GM12878 (cell line): ENCODE measurements around the gene RDH16. TPM values are rescaled to one million over a fixed set of nuclear protein-coding genes. Genes with fewer than 3 reads are reported as not detected.

ENCODE experiments used
- ATAC-seq: fragments of 200-7000 bp; cut with Tn5 transposase; 3 replicates; pipeline ENCODE4 v1.9.1; 2020; ENCODE audit warnings: mild to moderate bottlenecking, moderate library complexity
- BruUV-seq: library from RNA; stranded (reverse); fragments of 400-500 nt; replicated peaks from 2 replicates; lab custom pipeline; 2021; lab: Mats Ljungman, UMichigan
- CTCF ChIA-PET: fragments of 300-600 bp; sonication (Branson Sonifier 250); formaldehyde crosslinking; extraction: SDS; loops from one replicate; lab custom pipeline; 2021; ENCODE audit warnings: inconsistent platforms; lab: Yijun Ruan, JAX
- POLR2A ChIA-PET: fragments of 350-600 bp; formaldehyde crosslinking; extraction: SDS; loops from one replicate; lab custom pipeline; 2021; ENCODE audit warnings: inconsistent platforms; lab: Charles Lee
- RAD21 ChIA-PET: fragments of 300-600 bp; sonication (Branson Sonifier 250); formaldehyde crosslinking; loops from one replicate; lab custom pipeline; 2023; ENCODE audit warnings: antibody characterized with exemption; ENCODE audit not compliant: unreplicated experiment; lab: Charles Lee
- SMC1A ChIA-PET: fragments of 300-600 bp; sonication (Branson Sonifier 250); formaldehyde crosslinking; loops from one replicate; lab custom pipeline; 2023; ENCODE audit not compliant: unreplicated experiment, uncharacterized antibody; lab: Charles Lee
- DNase-seq: peaks from one replicate; pipeline ENCODE4 v3.0.0-alpha.2; 2011; ENCODE audit warnings: low read depth, low spot score
- FAIRE-seq: peaks from 3 replicates; lab custom pipeline; 2011; peaks lifted over from hg19 to GRCh38; lab: Jason Lieb, UNC
- H2AFZ ChIP-seq: 2 replicates; pipeline ENCODE4 v1.6.0; 2011; ENCODE audit warnings: low read depth, low read length, control low read depth; ENCODE audit not compliant: control insufficient read depth
- H3K27ac ChIP-seq: 2 replicates; pipeline ENCODE4 v1.5.1; 2011; ENCODE audit warnings: control low read depth; ENCODE audit not compliant: control insufficient read depth, insufficient read depth
- H3K27me3 ChIP-seq, 2 experiments: replicated peaks in 1 of 2; 2 replicates each; pipeline versions ENCODE4 v1.6.0 to v1.6.1; 2011; ENCODE audit warnings: low read length in 1 of 2; ENCODE audit not compliant: control insufficient read depth in 2 of 2, insufficient read depth in 2 of 2
- H3K36me3 ChIP-seq, 2 experiments: 2 replicates each; pipeline ENCODE4 v1.5.1; 2011; ENCODE audit warnings: low read length in 1 of 2; ENCODE audit not compliant: control insufficient read depth in 2 of 2, insufficient read depth in 2 of 2
- H3K4me1 ChIP-seq: 2 replicates; pipeline ENCODE4 v1.6.1; 2011; ENCODE audit warnings: mild to moderate bottlenecking, low read length, moderate library complexity, mixed read lengths; ENCODE audit not compliant: control insufficient read depth, insufficient read depth
- H3K4me2 ChIP-seq: 2 replicates; pipeline ENCODE4 v1.6.0; 2011; ENCODE audit warnings: control low read depth; ENCODE audit not compliant: control insufficient read depth, insufficient read depth
- H3K4me3 ChIP-seq: fragments of 200-600 bp; sonication (generic); 2 replicates; pipeline ENCODE4 v1.5.1; 2016
- H3K79me2 ChIP-seq: 2 replicates; pipeline ENCODE4 v1.6.0; 2011; ENCODE audit warnings: low read length; ENCODE audit not compliant: control insufficient read depth, insufficient read depth
- H3K9ac ChIP-seq: 2 replicates; pipeline ENCODE4 v1.8.0; 2011; ENCODE audit warnings: low read length, control low read depth, mixed read lengths; ENCODE audit not compliant: control insufficient read depth, insufficient read depth
- H3K9me3 ChIP-seq: replicated peaks from 3 replicates; pipeline ENCODE4 v1.5.1; 2011; ENCODE audit warnings: mild to moderate bottlenecking, low read length; ENCODE audit not compliant: control insufficient read depth, insufficient read depth
- H4K20me1 ChIP-seq: 2 replicates; pipeline ENCODE4 v1.6.0; 2011; ENCODE audit not compliant: control insufficient read depth, insufficient read depth
- CBX3 ChIP-seq: fragments of 200-600 bp; sonication (generic); IDR thresholded peaks from 2 replicates; pipeline ENCODE4 v1.6.1; 2016; ENCODE audit warnings: low read depth, borderline replicate concordance
- ESRRA ChIP-seq: IDR thresholded peaks from 2 replicates; pipeline ENCODE4 v1.6.1; 2012; ENCODE audit warnings: mild to moderate bottlenecking, low read length, improper control_type of control experiment
- ETV6 ChIP-seq, 2 experiments: fragments of 450-650 bp in 1 of 2; IDR thresholded peaks in 1 of 2; conservative IDR thresholded peaks in 1 of 2; 2 replicates each; pipeline ENCODE4 v1.6.1; 2014; ENCODE audit warnings: antibody characterized with exemption in 1 of 2, borderline replicate concordance in 1 of 2, low read depth in 1 of 2, mild to moderate bottlenecking in 1 of 2, moderate library complexity in 1 of 2
- GATAD2B ChIP-seq: fragments of 450-650 bp; conservative IDR thresholded peaks from 2 replicates; pipeline ENCODE4 v1.6.1; 2017; ENCODE audit warnings: low read depth, mild to moderate bottlenecking, moderate library complexity
- HCFC1 ChIP-seq: fragments of 150-350 bp; IDR thresholded peaks from 2 replicates; pipeline ENCODE4 v1.6.1; 2014; ENCODE audit warnings: low read length
- HDAC6 ChIP-seq: fragments of 200-600 bp; sonication (generic); IDR thresholded peaks from one replicate; pipeline ENCODE4 v1.8.0; 2017; ENCODE audit warnings: antibody characterized with exemption; ENCODE audit not compliant: unreplicated experiment
- KAT2A ChIP-seq: conservative IDR thresholded peaks from 2 replicates; pipeline ENCODE4 v1.6.1; 2011; ENCODE audit warnings: low read depth, low read length; ENCODE audit not compliant: control insufficient read depth
- NR2C1 ChIP-seq: fragments of 450-650 bp; IDR thresholded peaks from 2 replicates; pipeline ENCODE4 v1.6.1; 2017; ENCODE audit warnings: antibody characterized with exemption, mild to moderate bottlenecking, moderate library complexity
- PAX8 ChIP-seq: fragments of 450-650 bp; IDR thresholded peaks from 2 replicates; pipeline ENCODE4 v1.6.1; 2017; ENCODE audit warnings: mild to moderate bottlenecking, moderate library complexity
- ZBTB33 ChIP-seq: fragments of 450-650 bp; IDR thresholded peaks from 2 replicates; pipeline ENCODE4 v1.6.1; 2017; ENCODE audit warnings: mild to moderate bottlenecking
- ZNF384 ChIP-seq: IDR thresholded peaks from 2 replicates; pipeline ENCODE4 v1.6.1; 2012; ENCODE audit warnings: low read depth, mild to moderate bottlenecking, low read length, improper control_type of control experiment, borderline replicate concordance
- WGBS: methylation state at CpG from one replicate; pipeline ENCODE4 v1.1.6; 2016; ENCODE audit warnings: low lambda C conversion rate; ENCODE audit not compliant: insufficient replicate concordance, insufficient coverage; ENCODE audit errors: missing lambda C conversion rate; 5-methylcytosine and 5-hydroxymethylcytosine counted together
- in situ Hi-C: fragments of 300-500 bp; cut with MboI; formaldehyde crosslinking; loops from 9 replicates; pipeline ENCODE4 v1.14.3; 2018; ENCODE audit warnings: mixed read lengths
- intact Hi-C: fragments of 100-400 bp; cut with micrococcal nuclease; formaldehyde crosslinking; loops from one replicate; pipeline ENCODE4 v1.14.2; 2022; ENCODE audit not compliant: unreplicated experiment
- polyA plus RNA-seq, 11 experiments: library from polyadenylated mRNA; depleted of rRNA in 4 of 11; unstranded in 6 of 11; stranded (reverse) in 5 of 11; fragments of >200 nt; fragmentation: Nextera tagmentation in 4 of 11; fragmentation: Illumina TruSeq in 1 of 11; extraction: Ambion mirVana in 4 of 11; extraction: Trizol in 1 of 11; gene quantifications; 1 replicate in 1 of 11; 2 replicates in 10 of 11; pipeline versions ENCODE4 v1.2.1 to v1.2.3, GENCODE V29; 2011 to 2016; ENCODE audit warnings: inconsistent platforms in 2 of 11, missing spikeins in 2 of 11, low read depth in 1 of 11
- total RNA-seq, 4 experiments: library from RNA; depleted of rRNA in 3 of 4; stranded (reverse); fragments of >200 nt in 3 of 4; fragmentation: Illumina TruSeq in 1 of 4; extraction: Trizol in 1 of 4; gene quantifications; 2 replicates each; pipeline versions ENCODE4 v1.2.1 to v1.2.3, GENCODE V29; 2013 to 2021
- TF ChIP-seq, protein P1 (sequence below): fragments of 450-650 bp; IDR thresholded peaks from 2 replicates; pipeline ENCODE4 v1.6.1; 2017; ENCODE audit warnings: borderline replicate concordance

The RDH16 gene
- total and polyA plus RNA-seq, 10 of the 15 experiments (the other 5 are each of a cell fraction or from before 2014, with no cell fraction given), result 0.04 to 0.31 (median 0.06) TPM

- POLR2A ChIA-PET, result interaction anchor here (0.5 to 2.2 kb wide), 2 partner anchors 112 to 248 kb away, joined by 3 to 7 read pairs; partner anchors contain the start of gene STAT6
- H3K27ac ChIP-seq, result peak overlapping the region; percentile 28
- H4K20me1 ChIP-seq, result no peaks in the 10 kb centered on the region
- RAD21 ChIA-PET, result interaction anchor here (0.6 to 1.5 kb wide), 12 partner anchors 8 to 372 kb away, joined by 3 to 13 read pairs (median 4); partner anchors contain the start of genes PRIM1, PTGES3 and STAT6
- TF ChIP-seq ZBTB33, result no peak
- TF ChIP-seq KAT2A, result no peak
- no peak for TF ChIP-seq ZNF384
- 0 out of 4 replicates have a peak, but pooled peaks of 1 of the 2 experiments have one; percentile 5 for TF ChIP-seq ETV6 (conservative IDR thresholded peaks at IDR 0.05 in 1 of 2, IDR thresholded peaks at IDR 0.05 in 1 of 2; ENCODE audit: borderline replicate concordance in 1 of 2, low read depth in 1 of 2)
- no peak for TF ChIP-seq ESRRA
- no peak for TF ChIP-seq PAX8
- no peak for TF ChIP-seq HCFC1
- TF ChIP-seq HDAC6, result no peak
- TF ChIP-seq, protein P1, sequence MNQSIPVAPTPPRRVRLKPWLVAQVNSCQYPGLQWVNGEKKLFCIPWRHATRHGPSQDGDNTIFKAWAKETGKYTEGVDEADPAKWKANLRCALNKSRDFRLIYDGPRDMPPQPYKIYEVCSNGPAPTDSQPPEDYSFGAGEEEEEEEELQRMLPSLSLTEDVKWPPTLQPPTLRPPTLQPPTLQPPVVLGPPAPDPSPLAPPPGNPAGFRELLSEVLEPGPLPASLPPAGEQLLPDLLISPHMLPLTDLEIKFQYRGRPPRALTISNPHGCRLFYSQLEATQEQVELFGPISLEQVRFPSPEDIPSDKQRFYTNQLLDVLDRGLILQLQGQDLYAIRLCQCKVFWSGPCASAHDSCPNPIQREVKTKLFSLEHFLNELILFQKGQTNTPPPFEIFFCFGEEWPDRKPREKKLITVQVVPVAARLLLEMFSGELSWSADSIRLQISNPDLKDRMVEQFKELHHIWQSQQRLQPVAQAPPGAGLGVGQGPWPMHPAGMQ, result no peak
- TF ChIP-seq CBX3, result no peak
- 0 out of 2 replicates have a peak, but pooled peaks have one; percentile 4 for TF ChIP-seq GATAD2B
- TF ChIP-seq NR2C1, result no peak
- TF ChIP-seq, all 136 proteins: peak for 2
- peaks cover 1 to 6% of the 10 kb centered on the region in 2 experiments; a peak in 2 of 4 replicates for H3K36me3 ChIP-seq
- FAIRE-seq, result no peak
- H3K4me3 ChIP-seq, result no peak overlapping the region
- peak overlapping the region; percentile 39 for H3K4me2 ChIP-seq
- intact Hi-C loops (no loop called here), in situ Hi-C loops (no loop called here)
- peaks cover 34% of the 10 kb centered on the region for H3K4me1 ChIP-seq
- ChIA-PET CTCF (interaction anchor here (0.6 to 12.1 kb wide), 10 partner anchors 8 to 1360 kb away, joined by 3 to 177 read pairs (median 24); partner anchors contain the start of genes HSD17B6, PRIM1 and STAT6), SMC1A (interaction anchor here (0.6 to 12.3 kb wide), 13 partner anchors 9 to 443 kb away, joined by 3 to 125 read pairs (median 3); partner anchors contain the start of genes HSD17B6 and STAT6)
- no peak overlapping the region for H3K9ac ChIP-seq
- DNase-seq, result no peak
- no peak for ATAC-seq
- H3K9me3 ChIP-seq, result no peaks in the 10 kb centered on the region
- H2AFZ ChIP-seq, result no peak overlapping the region
- no peaks in the 10 kb centered on the region; the same call in 1 of the 2 replicates for H3K79me2 ChIP-seq
- no TSS peak for BruUV-seq
- WGBS, result 68% methylated on average over 4 of the region's 4 CpGs
- no peaks in the 10 kb centered on the region for H3K27me3 ChIP-seq
Measured at GRCh38 chr12:56999456-56999855, 42.0 kb upstream of the RDH16 start.
